MM.1S (cell line): ENCODE measurements around the gene FADS3.

ENCODE experiments used
- CTCF ChIP-seq: fragments of 300-600 bp; sonication (generic); IDR thresholded peaks from 2 replicates; pipeline ENCODE4 v1.5.1; 2016; ENCODE audit warnings: antibody characterized with exemption, low read length, mixed read lengths
- EZH2phosphoT487 ChIP-seq: fragments of 300-600 bp; sonication (generic); IDR thresholded peaks from 2 replicates; pipeline ENCODE4 v1.6.1; 2018; ENCODE audit warnings: antibody characterized with exemption, low read length

GRCh38 chr11:61907871-61908729, 16.8 kb upstream of the FADS3 start:
- TF ChIP-seq CTCF (no peak), EZH2phosphoT487 (no peak)
